ENCODE data around the gene GLB1L.
A peak's percentile ranks its signal among the peaks of the same experiment; 100 is the strongest.

Gene GLB1L

DNA sequence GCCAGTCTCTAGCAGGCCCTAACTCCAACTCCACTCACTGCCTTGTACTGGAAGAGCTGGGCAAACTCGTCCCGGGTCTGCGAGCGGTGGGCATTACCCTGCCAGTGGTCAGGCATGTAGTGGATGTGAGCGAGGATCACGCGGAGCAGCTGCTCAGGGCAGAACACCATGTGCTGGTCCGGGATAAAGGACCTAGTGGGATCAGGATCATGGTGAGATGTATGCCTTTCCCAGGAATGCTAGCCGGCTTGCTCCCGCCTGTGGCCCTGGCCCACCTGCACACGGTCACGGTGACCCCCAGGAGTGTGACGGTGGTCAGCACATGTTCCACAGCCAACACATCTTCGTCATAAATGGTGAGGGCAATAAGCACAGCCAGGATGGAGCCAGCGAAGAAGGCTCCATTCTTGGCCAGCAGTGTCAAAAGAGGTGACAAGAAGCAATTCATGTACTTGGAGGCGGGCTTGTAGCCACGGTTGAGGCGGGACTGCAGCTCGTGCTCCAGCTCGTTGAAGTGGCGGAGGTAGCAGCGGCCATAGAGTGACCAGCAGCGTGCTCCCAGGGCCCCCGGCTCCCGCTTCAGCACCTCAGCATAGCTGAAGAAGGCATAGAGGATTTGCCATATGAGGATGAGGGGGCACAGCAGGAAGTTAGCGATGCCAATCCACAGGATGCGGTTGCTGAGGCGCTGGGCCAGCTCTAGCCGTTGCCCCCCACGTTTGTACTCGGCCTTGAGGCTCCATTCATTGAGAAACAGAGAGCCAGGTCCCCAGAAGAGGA lies 21.2 kb downstream of the GLB1L start:
- H3K4me3 ChIP-seq (ENCODE audit: low read depth, low read length): no peak overlapping the region
- no peak for DNase-seq
- H3K27me3 ChIP-seq: no peaks in the 10 kb centered on the region
- H3K4me1 ChIP-seq: peaks cover 11% of the 10 kb centered on the region
- peaks cover 54% of the 10 kb centered on the region for H3K36me3 ChIP-seq
- TF ChIP-seq, protein P1, sequence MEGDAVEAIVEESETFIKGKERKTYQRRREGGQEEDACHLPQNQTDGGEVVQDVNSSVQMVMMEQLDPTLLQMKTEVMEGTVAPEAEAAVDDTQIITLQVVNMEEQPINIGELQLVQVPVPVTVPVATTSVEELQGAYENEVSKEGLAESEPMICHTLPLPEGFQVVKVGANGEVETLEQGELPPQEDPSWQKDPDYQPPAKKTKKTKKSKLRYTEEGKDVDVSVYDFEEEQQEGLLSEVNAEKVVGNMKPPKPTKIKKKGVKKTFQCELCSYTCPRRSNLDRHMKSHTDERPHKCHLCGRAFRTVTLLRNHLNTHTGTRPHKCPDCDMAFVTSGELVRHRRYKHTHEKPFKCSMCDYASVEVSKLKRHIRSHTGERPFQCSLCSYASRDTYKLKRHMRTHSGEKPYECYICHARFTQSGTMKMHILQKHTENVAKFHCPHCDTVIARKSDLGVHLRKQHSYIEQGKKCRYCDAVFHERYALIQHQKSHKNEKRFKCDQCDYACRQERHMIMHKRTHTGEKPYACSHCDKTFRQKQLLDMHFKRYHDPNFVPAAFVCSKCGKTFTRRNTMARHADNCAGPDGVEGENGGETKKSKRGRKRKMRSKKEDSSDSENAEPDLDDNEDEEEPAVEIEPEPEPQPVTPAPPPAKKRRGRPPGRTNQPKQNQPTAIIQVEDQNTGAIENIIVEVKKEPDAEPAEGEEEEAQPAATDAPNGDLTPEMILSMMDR (IDR thresholded peaks at IDR 0.05; ENCODE audit: low read depth, low read length): no peak
- no peaks in the 10 kb centered on the region for H3K9me3 ChIP-seq

DNA sequence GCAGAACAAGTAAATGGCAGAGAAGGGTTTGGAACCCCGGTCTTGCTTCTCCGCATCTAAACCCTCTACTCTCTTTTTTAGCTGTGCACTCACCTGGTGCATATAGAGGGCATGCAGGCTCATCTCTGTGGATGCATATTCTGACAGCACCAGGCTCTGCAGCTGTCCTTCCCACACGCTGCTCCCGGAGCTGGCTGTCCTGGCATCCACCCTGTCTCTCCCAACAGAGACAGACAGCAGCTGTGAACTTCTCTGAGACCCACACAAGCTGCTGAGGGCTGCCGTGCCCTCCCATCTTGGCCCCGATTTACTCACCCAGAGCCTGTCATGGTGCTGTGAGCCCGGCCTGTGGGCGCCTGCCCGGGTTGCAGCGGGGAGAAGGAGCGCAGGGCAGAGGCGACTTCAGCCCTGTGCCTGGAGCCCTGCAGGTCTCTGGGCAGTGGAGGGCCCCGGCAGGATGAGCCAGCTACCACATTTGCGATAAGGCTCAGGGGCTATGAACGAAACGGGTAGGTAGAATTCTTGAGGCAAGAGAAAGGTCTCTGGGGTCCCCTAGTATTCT lies 23.2 kb downstream of the GLB1L start:
- Histone ChIP-seq H3K36me3 (peaks cover 54% of the 10 kb centered on the region), H3K4me1 (peaks cover 5% of the 10 kb centered on the region), H3K27me3 (no peaks in the 10 kb centered on the region), H3K4me3 (ENCODE audit: low read depth, low read length) (no peak overlapping the region), H3K9me3 (no peaks in the 10 kb centered on the region)
- TF ChIP-seq, protein P1 (IDR thresholded peaks at IDR 0.05; ENCODE audit: low read depth, low read length): no peak
- no peak for DNase-seq

DNA sequence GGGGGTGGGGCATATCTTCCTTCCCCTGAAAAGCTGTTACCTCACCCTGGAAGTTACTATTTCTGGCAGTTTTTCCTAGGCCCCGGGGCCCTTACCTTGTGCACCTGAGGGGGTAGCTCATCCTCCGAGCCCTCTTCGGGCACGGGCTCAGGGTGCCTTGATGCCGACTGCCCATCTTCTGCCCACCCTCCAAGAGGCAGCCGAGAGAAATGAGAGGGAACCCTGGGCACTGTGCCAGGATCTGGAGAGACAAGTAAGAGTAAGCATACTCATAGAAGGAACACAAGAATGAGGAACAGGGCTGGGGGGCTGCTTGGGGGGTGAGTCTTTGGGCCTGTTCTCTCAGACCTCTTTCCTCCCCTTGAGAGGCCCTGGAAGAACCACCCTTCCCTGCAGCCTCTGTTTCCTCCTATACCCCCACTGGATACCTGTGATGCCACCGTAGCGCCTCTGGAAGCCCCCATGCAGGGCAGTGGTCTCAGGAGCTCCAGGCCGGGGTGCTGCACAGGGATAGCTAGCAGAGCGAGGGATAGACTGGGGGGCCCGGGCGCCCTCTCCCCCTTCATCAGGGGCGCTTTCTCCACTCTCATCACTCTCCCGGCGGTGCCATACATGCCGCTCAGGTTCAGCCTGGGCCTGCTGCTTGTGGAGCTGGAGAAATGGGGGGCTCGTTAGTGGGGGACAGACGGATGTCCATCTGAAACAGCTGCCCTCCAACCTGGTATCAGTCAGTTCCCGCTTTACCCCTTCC lies 24.4 kb downstream of the GLB1L start:
- H3K9me3 ChIP-seq: no peaks in the 10 kb centered on the region
- no peaks in the 10 kb centered on the region for H3K27me3 ChIP-seq
- no peak for DNase-seq
- no peak overlapping the region for H3K4me3 ChIP-seq (ENCODE audit: low read depth, low read length)
- TF ChIP-seq, protein P1 (IDR thresholded peaks at IDR 0.05; ENCODE audit: low read depth, low read length): no peak
- peaks cover 5% of the 10 kb centered on the region for H3K4me1 ChIP-seq
- H3K36me3 ChIP-seq: peaks cover 56% of the 10 kb centered on the region

DNA sequence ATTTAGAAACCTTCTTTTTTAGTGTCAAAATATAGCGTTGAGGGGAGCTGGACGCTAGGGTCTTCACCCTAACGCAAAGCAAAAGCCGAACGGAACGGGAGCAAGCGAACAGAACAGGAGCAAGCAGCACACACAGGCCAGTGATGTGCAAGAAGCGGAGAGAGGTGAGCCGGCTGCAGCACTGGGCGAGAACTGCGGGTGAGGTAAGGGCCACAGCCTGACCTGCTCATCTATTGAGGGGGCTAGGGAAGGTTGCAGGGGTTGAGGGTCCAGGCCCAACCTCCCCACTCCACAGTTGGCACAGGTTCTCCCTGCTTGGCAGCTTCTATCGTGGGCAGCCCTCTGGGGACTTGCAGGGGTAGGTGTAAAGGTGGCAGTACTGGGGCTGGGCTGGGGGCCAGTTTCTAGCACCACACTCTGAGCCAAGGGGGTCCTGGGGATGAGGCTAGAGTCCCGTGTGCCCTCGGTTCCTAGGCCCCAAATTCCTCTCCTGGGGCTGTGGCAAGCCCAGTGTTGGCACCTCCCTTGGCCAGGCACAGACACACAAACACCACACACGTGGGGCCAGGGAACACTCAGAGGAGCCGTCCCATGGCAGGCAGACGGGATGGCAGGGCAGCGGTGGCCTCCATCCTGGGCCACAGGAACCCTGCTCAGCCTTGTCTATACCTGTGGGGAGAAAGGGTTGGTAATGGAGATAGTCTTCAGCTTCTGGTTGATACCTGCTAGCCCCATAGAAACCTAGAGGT lies 25.3 kb downstream of the GLB1L start:
- Histone ChIP-seq H3K36me3 (peaks cover 58% of the 10 kb centered on the region), H3K9me3 (no peaks in the 10 kb centered on the region), H3K27me3 (no peaks in the 10 kb centered on the region), H3K4me3 (ENCODE audit: low read depth, low read length) (no peak overlapping the region), H3K4me1 (peaks cover 5% of the 10 kb centered on the region)
- TF ChIP-seq, protein P1 (IDR thresholded peaks at IDR 0.05; ENCODE audit: low read depth, low read length): no peak
- DNase-seq: no peak

DNA sequence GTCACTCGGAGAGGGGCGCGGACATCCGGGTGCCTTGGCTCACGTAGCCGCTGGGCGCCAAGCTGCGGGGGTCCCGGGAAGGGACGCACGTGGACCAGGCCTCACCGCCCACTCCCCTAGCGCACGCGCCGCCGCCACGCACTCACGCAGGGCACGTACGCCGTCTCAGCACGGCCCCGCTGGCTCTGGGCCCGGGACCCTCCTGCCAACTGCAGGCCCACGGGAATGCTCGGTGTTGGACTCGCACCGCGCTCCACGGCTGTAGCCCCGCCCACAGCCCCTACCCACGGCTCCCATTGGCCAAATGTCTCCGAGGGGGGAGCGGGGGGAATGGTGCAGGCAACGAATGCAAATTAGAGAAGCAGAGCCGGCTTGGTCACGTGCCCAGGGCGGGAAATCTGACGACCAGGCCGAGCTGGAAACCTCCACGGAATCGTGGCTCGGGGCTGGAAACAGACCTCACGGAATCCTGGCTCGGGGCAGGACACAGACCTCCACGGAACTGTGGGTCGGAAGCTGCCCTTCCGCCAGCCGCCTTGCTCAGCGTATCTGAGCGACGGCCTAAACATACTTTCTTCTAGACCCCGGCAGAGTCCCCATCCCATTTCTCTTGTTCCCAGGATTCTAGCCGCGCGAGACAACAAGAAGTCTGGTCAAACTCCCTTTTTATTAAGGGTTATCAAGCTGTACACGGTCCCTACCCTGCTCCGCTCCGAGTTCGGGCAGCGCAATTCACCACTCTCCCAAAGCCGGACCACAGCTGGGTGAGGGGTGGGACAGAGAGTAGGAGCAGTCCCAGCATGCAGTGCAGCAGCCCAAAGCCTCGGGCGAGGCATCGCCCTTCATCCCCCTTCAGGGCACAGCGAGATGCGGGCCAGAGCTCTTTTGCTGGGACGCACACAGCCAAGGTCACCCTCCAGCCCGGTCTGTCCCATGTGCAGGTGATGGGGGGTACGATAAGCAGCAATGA lies 26.2 kb downstream of the GLB1L start, which contains the start of gene ABCB6:
ABCB6 (minus strand) TSS at position 227 of the 970 bp plus-strand sequence. CDS start 285 bp downstream, outside the sequence.
- Histone ChIP-seq H3K36me3 (peaks cover 59% of the 10 kb centered on the region), H3K4me1 (peaks cover 5% of the 10 kb centered on the region), H3K27me3 (no peaks in the 10 kb centered on the region), H3K4me3 (ENCODE audit: low read depth, low read length) (peak within 1 kb of the TSS; percentile 85), H3K9me3 (no peaks in the 10 kb centered on the region)
- DNase-seq: peak; percentile 100
- TF ChIP-seq, protein P1 (IDR thresholded peaks at IDR 0.05; ENCODE audit: low read depth, low read length): no peak
